Cardiac fibroblast (primary cell): ENCODE measurements around the gene CCT2.
A peak's percentile ranks its signal among the peaks of the same experiment; 100 is the strongest.
"Not testable (repeated sequence)": the region's sequence is repeated elsewhere in the genome, so short reads cannot be mapped to it uniquely, and the experiment has no call there.

Experiments
- DNase-seq, 2 donors: peaks; one replicate each; pipeline versions ENCODE4 v3.0.0 to v3.0.0-alpha.2; 2010; ENCODE audit warnings: low read depth in 2 of 2
- H3K4me3 ChIP-seq, 2 donors: replicated peaks in 1 of 2; 1 replicate in 1 of 2; 2 replicates in 1 of 2; pipeline ENCODE4 v1.5.1; 2011; ENCODE audit warnings: low read depth in 2 of 2, low read length in 2 of 2, mild to moderate bottlenecking in 2 of 2, moderate library complexity in 1 of 2
- CTCF ChIP-seq: IDR thresholded peaks from one replicate; pipeline ENCODE4 v1.5.1; 2011; ENCODE audit warnings: low read depth, mild to moderate bottlenecking, low read length, inconsistent platforms

The CCT2 gene

DNA sequence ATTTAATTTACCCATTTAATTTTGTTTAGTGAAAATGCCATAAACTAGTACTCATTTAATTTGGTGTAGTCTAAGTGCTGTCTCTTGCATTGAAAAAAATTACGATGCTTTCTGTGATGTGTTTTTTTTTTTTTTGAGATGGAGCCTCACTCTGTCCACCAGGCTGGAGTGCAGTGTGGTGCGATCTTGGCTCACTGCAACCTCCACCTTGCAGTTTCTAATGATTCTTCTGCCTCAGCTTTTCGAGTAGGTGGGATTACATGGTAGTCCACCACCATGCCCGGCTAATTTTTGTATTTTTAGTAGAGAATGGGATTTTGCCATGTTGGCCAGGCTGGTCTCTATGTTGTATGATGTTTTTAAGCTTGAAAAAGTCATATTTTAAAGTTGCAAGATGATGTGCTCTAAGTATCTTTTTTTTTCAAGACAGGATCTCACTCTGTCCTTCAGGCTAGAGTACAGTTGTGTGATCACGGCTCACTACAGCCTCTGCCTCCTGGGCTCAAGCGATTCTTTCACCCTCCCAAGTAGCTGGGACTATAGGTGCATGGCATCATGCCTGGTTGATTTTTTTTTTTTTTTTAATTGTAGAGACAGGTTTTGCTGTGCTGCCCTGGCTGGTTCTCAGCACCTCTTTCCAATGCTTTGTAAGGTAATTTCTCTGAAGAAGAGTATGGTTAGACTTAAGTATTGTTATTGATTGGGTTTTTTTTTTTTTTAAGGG is 16.9 kb downstream of the CCT2 start:
- no peak for DNase-seq
- TF ChIP-seq CTCF = no peak
- no peak overlapping the region for H3K4me3 ChIP-seq

- TF ChIP-seq CTCF = no peak
- no peak for DNase-seq
- H3K4me3 ChIP-seq = no peak overlapping the region
These were observed 17.7 kb downstream of the CCT2 start for GRCh38 chr12:69602954-69603353.

DNA sequence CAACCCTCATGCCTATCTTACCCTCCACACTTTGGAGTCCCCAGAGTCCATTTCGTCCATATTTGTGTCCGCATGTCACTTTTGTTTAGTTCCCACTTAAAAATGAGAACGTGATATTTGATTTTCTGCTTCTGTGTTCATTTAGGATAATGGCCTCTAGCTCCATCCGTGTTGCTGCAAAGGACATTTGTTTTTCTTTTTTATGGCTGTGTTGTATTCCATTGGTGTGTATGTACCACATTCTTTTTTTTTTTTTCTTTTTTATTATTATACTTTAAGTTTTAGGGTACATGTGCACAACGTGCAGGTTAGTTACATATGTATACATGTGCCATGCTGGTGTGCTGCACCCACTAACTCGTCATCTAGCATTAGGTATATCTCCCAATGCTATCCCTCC is 18.3 kb downstream of the CCT2 start:
- not testable (repeated sequence) for DNase-seq, H3K4me3 ChIP-seq

GRCh38 chr12:69604275-69604674 is 19.0 kb downstream of the CCT2 start:
- not testable (repeated sequence) for H3K4me3 ChIP-seq, DNase-seq

DNA sequence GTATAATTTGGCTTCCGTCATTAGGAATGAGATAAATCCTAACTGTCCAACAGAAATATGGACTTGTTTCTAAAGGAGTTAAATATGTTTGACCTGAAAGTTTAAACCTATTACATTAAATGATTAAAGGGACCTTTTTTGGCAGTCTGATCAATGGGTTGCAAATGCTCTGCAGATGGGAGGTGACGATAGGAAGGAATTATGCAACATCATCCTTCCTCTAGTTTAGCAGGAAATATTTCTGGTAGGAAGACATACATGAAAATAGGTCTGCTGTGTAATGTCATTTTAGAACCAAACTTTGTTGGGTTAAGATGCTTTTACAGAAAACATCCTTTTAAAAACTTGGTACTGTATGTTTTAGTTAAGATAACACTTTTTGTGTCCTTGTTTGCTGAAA is 22.9 kb downstream of the CCT2 start:
- no peak overlapping the region for H3K4me3 ChIP-seq
- no peak for TF ChIP-seq CTCF
- DNase-seq = peak in 1 of 2 donors; percentile 23

- DNase-seq = no peak
- TF ChIP-seq CTCF = no peak
- no peak overlapping the region for H3K4me3 ChIP-seq
These were observed 24.9 kb downstream of the CCT2 start for GRCh38 chr12:69610126-69610525.

DNA sequence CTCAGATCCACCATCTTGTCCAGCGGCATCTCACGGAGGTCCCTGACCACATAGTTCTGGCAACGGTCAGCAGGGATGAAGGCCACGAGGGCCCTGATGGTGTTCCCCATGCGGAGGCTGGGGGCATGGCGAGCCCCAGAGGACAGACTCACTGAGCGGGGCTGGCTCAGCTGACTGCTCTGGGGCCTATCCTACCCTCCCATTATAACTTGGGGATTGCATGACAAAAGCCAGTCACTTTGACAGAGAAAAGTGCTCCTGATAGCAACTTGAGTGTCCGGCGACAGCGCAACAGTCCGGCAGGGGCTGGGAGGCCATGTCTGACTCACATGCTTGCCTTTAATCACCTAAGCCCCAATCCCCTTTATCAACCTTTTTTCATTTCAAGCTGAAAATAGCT is 25.5 kb downstream of the CCT2 start, which contains the start of gene LRRC10:
TSS of gene LRRC10 (minus strand) at position 179 of the 400 bp plus-strand sequence. CDS start at position 110, 69 bp downstream.
- no peak for DNase-seq
- no peak for TF ChIP-seq CTCF
- no peak within 1 kb of the TSS for H3K4me3 ChIP-seq

- no peak for TF ChIP-seq CTCF
These were observed 28.1 kb downstream of the CCT2 start for GRCh38 chr12:69613351-69613750.

More at GRCh38 chr12:69613351-69613750, 28.1 kb downstream of the CCT2 start:
- DNase-seq = no peak
- no peak overlapping the region for H3K4me3 ChIP-seq
